Activated effector memory CD4-positive, alpha-beta T cell treated with anti-CD3 and anti-CD28 coated beads, Interleukin-2, amount 50 U/mL, for 16 hours (primary cell): ENCODE data around the gene PTGR3.

ENCODE experiments used
- DNase-seq: peaks from one replicate; pipeline ENCODE4 v3.0.0-alpha.2; 2020

PTGR3 gene

GRCh38 chr18:75209129-75209950 is at the start of gene PTGR3:
TSS of gene PTGR3 (minus strand) at chr18:75209139. CDS start at chr18:75209058, 81 bp downstream.
- DNase-seq: peak; percentile 90

GRCh38 chr18:75257605-75258004 is 48.7 kb upstream of the PTGR3 start:
- DNase-seq: no peak

DNA sequence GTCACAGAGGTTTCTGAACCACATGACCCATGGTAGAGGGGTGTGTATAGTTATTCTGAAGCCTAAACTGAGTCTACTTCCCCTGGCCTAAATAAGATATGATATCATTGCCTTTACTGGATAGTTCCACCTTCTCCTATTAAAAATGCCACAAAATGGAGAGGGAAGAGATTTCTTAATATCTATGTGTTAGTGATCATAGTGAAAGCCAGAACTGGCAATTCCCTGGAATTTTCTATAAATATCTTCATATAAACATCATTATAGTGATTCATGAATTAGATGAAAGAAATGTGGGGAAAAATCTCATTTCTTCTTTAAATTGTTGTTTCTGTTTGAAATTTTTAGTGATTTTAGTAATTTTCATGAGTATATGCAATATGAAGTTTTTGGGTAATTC is 47.4 kb upstream of the PTGR3 start:
- no peak for DNase-seq

GRCh38 chr18:75255094-75255493 is 46.2 kb upstream of the PTGR3 start:
- DNase-seq: no peak

- no peak for DNase-seq
Measured at GRCh38 chr18:75253784-75254183, 44.8 kb upstream of the PTGR3 start.

- DNase-seq: no peak
Measured at GRCh38 chr18:75253043-75253442, 44.1 kb upstream of the PTGR3 start.

- no peak for DNase-seq
Measured at GRCh38 chr18:75252136-75252535, 43.2 kb upstream of the PTGR3 start.

DNA sequence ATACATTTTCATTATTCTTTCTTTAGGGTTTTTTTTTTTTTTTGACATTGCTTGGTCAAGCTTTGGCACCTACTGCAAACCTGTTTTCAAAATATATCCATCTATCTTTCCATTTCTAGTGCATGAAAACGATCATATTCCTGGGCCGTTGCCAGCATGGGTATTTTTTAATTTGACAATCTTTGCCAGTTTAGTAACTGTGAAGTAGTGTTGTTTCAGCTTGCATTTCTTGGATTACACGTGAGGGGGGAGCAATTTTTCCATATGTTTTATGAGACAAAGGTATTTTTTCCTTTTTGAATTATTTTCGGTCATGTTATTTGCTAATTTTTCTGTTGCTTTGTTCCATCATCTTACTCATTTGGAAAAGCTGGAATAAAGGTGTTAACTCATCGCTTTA is 42.5 kb upstream of the PTGR3 start:
- DNase-seq: no peak

DNA sequence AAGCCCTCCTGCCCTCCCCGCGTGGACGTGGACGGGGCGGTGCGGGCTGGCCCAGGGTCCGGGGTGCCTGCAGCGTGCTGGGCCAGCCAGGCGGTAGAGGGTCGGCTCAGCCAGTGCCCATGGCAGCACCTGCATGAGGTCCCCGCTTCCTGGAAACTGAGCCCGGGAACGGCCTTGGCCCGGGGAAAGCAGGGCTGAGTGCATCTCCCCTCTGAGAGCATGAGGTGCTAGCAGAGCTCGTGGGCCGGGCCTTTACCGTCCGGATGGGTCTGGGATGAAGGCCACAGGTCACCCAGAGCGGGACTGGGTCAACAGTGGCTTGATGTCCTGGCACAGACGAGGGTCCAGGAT is 41.5 kb upstream of the PTGR3 start:
- DNase-seq: no peak

DNA sequence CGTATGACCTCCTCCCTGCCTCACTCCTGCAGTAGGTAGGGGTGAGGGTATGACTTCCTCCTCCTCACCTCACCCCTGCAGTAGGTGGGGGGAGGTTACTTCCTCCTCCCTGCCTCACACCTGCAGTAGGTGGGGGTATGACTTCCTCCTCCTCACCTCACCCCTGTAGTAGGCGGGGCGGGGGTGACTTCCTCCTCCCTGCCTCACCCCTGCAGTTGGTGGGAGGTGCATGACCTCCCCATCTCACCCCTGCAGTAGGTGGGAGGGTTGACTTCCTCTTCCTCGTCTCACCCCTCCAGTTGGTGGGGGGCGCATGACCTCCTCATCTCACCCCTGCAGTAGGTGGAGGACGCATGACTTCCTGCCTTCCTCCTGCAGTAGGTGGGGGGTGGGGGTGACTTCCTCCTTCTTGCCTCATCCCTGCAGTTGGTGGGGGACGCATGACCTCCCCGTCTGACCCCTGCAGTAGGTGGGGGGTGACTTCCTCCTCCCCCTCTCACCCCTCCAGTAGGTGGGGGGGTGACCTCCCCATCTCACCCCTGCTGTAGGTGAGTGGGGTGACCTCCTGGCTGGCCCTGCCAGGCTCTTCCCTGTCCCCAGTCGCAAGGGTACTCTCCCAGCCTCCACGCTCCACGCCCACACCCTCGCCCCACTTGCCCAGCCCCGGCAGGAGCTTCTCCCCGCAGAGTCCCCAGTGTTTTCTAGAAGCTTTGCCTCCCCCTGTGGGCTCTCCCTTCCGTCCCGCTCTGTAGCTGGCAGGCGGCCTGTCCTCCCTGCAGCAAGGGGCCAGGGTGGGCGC is 40.9 kb upstream of the PTGR3 start:
- no peak for DNase-seq

DNA sequence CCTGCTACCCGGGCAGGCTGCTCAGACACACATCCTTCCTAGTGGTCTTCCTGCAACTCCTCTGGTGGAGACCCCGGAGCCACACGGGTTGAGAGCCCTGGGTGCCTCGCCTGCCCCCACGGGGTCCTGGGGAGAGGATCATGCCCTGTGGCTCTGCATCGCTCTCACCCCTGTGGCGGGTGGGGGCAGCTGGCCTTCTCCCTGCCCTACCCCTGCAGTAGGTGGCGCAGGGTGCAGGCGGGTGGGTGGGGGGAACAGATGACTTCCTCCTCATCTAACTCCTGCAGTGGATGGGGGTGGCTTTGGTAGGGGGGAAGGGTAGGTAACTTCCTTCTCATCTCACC is 40.2 kb upstream of the PTGR3 start:
- DNase-seq: no peak

DNA sequence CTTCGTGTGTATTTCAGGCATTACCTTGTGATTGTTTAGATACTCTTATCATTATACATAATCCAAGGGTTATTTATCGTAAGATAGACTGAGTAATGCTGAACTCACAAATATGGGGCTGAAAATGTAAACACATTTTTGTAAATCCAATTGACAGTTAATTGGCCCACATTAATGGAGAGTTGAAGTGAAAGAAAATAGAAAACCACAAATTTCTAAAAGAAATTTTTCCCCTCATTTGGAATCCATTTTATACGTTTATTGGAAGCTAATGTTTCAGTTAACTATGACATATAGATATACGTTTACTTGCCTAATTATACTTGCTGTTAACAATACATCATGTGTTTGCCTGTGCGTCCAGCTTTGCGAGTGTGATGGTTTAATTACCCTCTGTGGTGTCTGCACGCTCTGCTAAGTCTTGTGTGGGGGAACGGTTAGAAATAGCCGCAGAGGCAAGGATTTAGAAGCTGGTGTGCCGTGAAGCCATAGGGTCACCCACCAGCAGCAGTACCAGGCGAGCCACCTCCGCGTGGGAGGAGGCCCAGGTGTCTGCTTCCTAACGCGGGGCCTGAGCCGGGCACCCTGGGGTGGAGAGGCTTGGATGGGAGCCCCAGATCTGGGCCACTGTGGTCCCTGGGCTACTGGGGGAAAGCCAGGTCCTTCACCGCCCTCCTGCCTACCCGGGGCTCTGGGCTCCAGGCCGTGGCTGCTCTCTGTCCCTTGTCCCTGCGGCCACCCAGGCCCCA is 39.7 kb upstream of the PTGR3 start:
- no peak for DNase-seq

GRCh38 chr18:75247611-75248421 is 38.9 kb upstream of the PTGR3 start:
- no peak for DNase-seq

- DNase-seq: no peak
Measured at GRCh38 chr18:75246721-75247610, 38.0 kb upstream of the PTGR3 start.

- no peak for DNase-seq
Measured at GRCh38 chr18:75244351-75245313, 35.7 kb upstream of the PTGR3 start.

DNA sequence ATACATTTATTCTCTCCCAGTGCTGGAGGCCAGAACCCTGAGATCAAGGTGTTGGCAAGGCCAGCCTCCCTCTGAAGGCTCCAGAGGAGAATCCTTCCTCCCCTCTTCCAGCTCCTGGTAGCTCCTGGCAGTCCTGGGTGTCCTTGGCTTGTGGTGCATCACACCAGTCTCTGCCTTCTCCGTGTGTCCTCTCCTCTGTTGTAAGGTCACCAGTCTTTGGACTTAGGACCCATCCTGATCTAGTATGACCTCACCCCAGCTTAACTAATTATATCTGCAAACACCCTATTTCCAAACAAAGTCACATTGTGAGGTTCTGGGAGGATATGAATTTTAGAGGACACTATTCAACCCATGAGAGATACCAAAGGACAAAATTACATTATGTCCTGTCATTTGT is 32.8 kb upstream of the PTGR3 start:
- no peak for DNase-seq

- DNase-seq: no peak
Measured at GRCh38 chr18:75240433-75240832, 31.5 kb upstream of the PTGR3 start.

DNA sequence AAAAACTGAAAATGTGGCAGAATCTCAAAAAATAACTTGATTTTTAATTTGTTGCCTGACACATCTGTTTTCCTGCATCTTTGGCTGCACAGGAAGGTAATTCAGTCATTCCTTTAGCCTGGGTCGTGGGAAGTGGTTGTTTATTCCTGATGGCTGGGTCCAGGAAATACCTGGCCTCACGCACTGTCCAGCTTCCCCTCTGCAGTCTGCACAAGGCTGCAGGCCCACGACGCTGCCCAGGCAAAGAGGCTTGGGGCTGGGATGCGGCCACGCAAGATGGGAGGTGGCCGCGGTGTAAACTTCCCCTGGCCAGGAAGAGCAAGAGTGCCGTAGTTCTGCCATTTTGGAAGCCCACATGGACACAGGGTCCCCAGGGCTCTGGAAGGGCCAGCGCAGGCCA is 29.8 kb upstream of the PTGR3 start:
- DNase-seq: no peak

DNA sequence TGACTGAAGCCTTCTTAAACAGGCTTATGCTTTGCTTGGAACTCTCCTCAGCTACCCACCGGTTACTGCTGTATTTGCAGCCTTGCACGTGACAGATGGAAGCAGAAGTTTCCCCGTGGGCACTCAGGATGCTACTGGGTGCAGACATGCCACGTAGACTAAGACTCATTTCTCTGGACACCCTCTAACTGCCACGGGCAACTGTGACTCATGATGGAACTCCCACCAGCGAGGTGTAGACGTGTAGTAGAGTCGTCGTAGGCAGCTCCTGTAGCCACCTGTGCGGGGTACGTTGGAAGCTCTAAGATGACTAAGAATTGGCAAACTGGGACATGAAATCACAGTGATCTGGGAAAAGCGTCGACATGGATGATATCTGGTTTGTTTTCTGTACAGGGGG is 29.2 kb upstream of the PTGR3 start:
- no peak for DNase-seq

GRCh38 chr18:75235896-75236295 is 27.0 kb upstream of the PTGR3 start:
- DNase-seq: no peak

DNA sequence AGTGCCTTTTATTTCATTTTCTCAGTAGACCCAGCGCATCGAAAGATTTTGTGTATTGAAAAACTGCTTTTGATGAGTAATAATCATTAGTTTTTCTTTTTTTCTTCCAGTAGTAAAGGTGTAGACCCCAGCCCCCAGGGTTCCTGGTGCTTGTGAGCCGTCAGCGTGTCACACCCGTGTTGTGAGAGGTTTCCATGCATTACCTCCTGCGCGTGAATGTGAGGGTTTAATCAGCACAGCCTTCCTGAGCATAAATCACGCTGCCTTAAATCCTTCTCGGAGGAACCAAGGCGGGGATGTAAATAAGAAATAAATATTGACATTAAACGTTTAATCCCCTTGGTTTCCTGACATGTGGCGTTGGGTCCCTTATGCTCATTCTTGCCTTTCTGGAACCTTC is 26.0 kb upstream of the PTGR3 start:
- DNase-seq: no peak
